HCT116 (cell line): ENCODE data around the gene TMC2. TPM values are rescaled to one million over a fixed set of nuclear protein-coding genes. Genes with fewer than 3 reads are reported as not detected.

Experiments
- ATAC-seq: fragments of 200-7000 bp; cut with Tn5 transposase; 2 replicates; pipeline ENCODE4 v1.9.1; 2020; ENCODE audit warnings: mild to moderate bottlenecking, moderate library complexity
- BruUV-seq: library from RNA; stranded (reverse); fragments of 400-500 nt; replicated peaks from 2 replicates; lab custom pipeline; 2021; lab: Mats Ljungman, UMichigan
- CTCF ChIA-PET: fragments of 300-600 bp; sonication (Branson Sonifier 250); formaldehyde crosslinking; loops from one replicate; lab custom pipeline; 2021; ENCODE audit warnings: antibody characterized with exemption; lab: Charles Lee
- POLR2A ChIA-PET: fragments of 300-600, 350-600 bp; sonication (Branson Sonifier 250); formaldehyde crosslinking; loops from one replicate; lab custom pipeline; 2021; ENCODE audit warnings: antibody characterized with exemption; lab: Charles Lee
- RAD21 ChIA-PET, 2 experiments: fragments of 300-600 bp; sonication (Branson Sonifier 250); formaldehyde crosslinking; loops; one replicate each; lab custom pipeline; 2023; ENCODE audit warnings: low total read pairs in 2 of 2; ENCODE audit not compliant: uncharacterized antibody in 2 of 2, unreplicated experiment in 2 of 2, low non-redundant PET in 1 of 2; lab: Charles Lee
- DNase-seq: peaks from one replicate; pipeline ENCODE4 v3.0.0-alpha.2; 2010; ENCODE audit warnings: low read depth, low spot score
- H2AFZ ChIP-seq: fragments of 200-600 bp; shearing (Covaris generic), sonication (generic); 2 replicates; pipeline ENCODE4 v1.6.1; 2017; ENCODE audit warnings: low read depth, mixed run types, mixed read lengths, antibody characterized with exemption, low read length; ENCODE audit not compliant: poor library complexity, severe bottlenecking
- H3K27ac ChIP-seq: 2 replicates; pipeline ENCODE4 v1.5.1; 2012; ENCODE audit warnings: low read depth, low read length
- H3K27me3 ChIP-seq: fragments of 200-600 bp; sonication (generic); 2 replicates; pipeline ENCODE4 v1.6.1; 2016; ENCODE audit warnings: mixed run types, low read length, mixed read lengths; ENCODE audit not compliant: insufficient read depth
- H3K36me3 ChIP-seq, 2 experiments: fragments of 200-500 bp in 1 of 2; fragments of 200-600 bp in 1 of 2; sonication (Bioruptor generic) in 1 of 2; sonication (generic) in 1 of 2; 2 replicates each; pipeline versions ENCODE4 v1.5.1 to v1.6.1; 2014 to 2016; ENCODE audit warnings: low read length in 2 of 2, inconsistent platforms in 1 of 2, mixed read lengths in 1 of 2, mixed run types in 1 of 2; ENCODE audit not compliant: insufficient read depth in 2 of 2, control insufficient read depth in 1 of 2
- H3K4me1 ChIP-seq, 2 experiments: fragments of 200-600 bp in 1 of 2; sonication (generic) in 1 of 2; 2 replicates each; pipeline versions ENCODE4 v1.5.1 to v1.6.1; 2012 to 2017; ENCODE audit warnings: low read length in 2 of 2, inconsistent platforms in 1 of 2, mild to moderate bottlenecking in 1 of 2, mixed read lengths in 1 of 2, mixed run types in 1 of 2, moderate library complexity in 1 of 2; ENCODE audit not compliant: insufficient read depth in 2 of 2, control insufficient read depth in 1 of 2
- H3K4me2 ChIP-seq: fragments of 200-600 bp; sonication (generic); 2 replicates; pipeline ENCODE4 v1.6.1; 2017; ENCODE audit warnings: mixed run types, low read length, mixed read lengths
- H3K4me3 ChIP-seq, 2 experiments: fragments of 200-600 bp in 1 of 2; sonication (generic) in 1 of 2; replicated peaks in 1 of 2; 2 replicates each; pipeline ENCODE4 v1.5.1; 2011 to 2016; ENCODE audit warnings: low read length in 2 of 2, control low read depth in 1 of 2, low read depth in 1 of 2, mild to moderate bottlenecking in 1 of 2, mixed read lengths in 1 of 2, mixed run types in 1 of 2
- H3K79me2 ChIP-seq: fragments of 200-600 bp; sonication (generic); 2 replicates; pipeline ENCODE4 v1.6.1; 2017; ENCODE audit warnings: mild to moderate bottlenecking, mixed run types, low read length, moderate library complexity, mixed read lengths; ENCODE audit not compliant: insufficient read depth
- H3K9ac ChIP-seq: fragments of 200-600 bp; sonication (generic); 2 replicates; pipeline ENCODE4 v1.6.1; 2016; ENCODE audit warnings: low read length, mixed read lengths
- H3K9me2 ChIP-seq: fragments of 200-600 bp; sonication (generic), shearing (Covaris generic); 2 replicates; pipeline ENCODE4 v1.6.1; 2017; ENCODE audit warnings: mixed run types, mild to moderate bottlenecking, moderate library complexity; ENCODE audit not compliant: insufficient read depth
- H3K9me3 ChIP-seq, 2 experiments: fragments of 200-500 bp in 1 of 2; fragments of 200-600 bp in 1 of 2; sonication (Bioruptor generic) in 1 of 2; sonication (generic) in 1 of 2; 2 replicates each; pipeline ENCODE4 v1.6.1; 2014 to 2017; ENCODE audit warnings: low read length in 2 of 2, mixed read lengths in 2 of 2, inconsistent platforms in 1 of 2, low read depth in 1 of 2, mild to moderate bottlenecking in 1 of 2, mixed run types in 1 of 2, moderate library complexity in 1 of 2; ENCODE audit not compliant: control insufficient read depth in 1 of 2, insufficient read depth in 1 of 2
- H4K20me1 ChIP-seq: fragments of 200-600 bp; sonication (generic), shearing (Covaris generic); 2 replicates; pipeline ENCODE4 v1.6.1; 2017; ENCODE audit warnings: mixed run types, mild to moderate bottlenecking, moderate library complexity; ENCODE audit not compliant: insufficient read depth
- CBX3 ChIP-seq: IDR thresholded peaks from 2 replicates; pipeline ENCODE4 v1.6.1; 2012; ENCODE audit warnings: low read depth
- ELF1 ChIP-seq: IDR thresholded peaks from 2 replicates; pipeline ENCODE4 v1.6.1; 2012; ENCODE audit warnings: low read depth, borderline replicate concordance
- EZH2 ChIP-seq: fragments of 200-600 bp; sonication (generic); IDR thresholded peaks from 2 replicates; pipeline ENCODE4 v1.6.1; 2017; ENCODE audit warnings: antibody characterized with exemption, mixed run types
- JUND ChIP-seq: IDR thresholded peaks from 2 replicates; pipeline ENCODE4 v1.6.1; 2012
- MAX ChIP-seq: IDR thresholded peaks from 2 replicates; pipeline ENCODE4 v1.6.1; 2012
- POLR2A ChIP-seq: IDR thresholded peaks from 2 replicates; pipeline ENCODE4 v1.7.0; 2011; ENCODE audit warnings: borderline replicate concordance; ENCODE audit not compliant: insufficient read depth, insufficient read length; ENCODE audit errors: extremely low read depth
- POLR2AphosphoS5 ChIP-seq: IDR thresholded peaks from 2 replicates; pipeline ENCODE4 v1.6.1; 2011; ENCODE audit warnings: mild to moderate bottlenecking, low read depth, low read length, moderate library complexity
- SRF ChIP-seq: IDR thresholded peaks from 2 replicates; pipeline ENCODE4 v1.6.1; 2012; ENCODE audit warnings: low read depth
- YY1 ChIP-seq: IDR thresholded peaks from 2 replicates; pipeline ENCODE4 v1.6.1; 2011; ENCODE audit warnings: low read length, low read depth, moderate library complexity, mild to moderate bottlenecking; ENCODE audit not compliant: insufficient replicate concordance; ENCODE audit errors: extremely low read depth
- ZBTB33 ChIP-seq: IDR thresholded peaks from 2 replicates; pipeline ENCODE4 v1.6.1; 2011; ENCODE audit warnings: mild to moderate bottlenecking, low read length, moderate library complexity; ENCODE audit not compliant: insufficient replicate concordance; ENCODE audit errors: extremely low read depth
- ZNF274 ChIP-seq: fragments of 200-500 bp; sonication (Bioruptor generic); IDR thresholded peaks from 2 replicates; pipeline ENCODE4 v1.6.1; 2014; ENCODE audit warnings: mild to moderate bottlenecking, low read depth, low read length, inconsistent platforms
- intact Hi-C: fragments of 100-400 bp; cut with micrococcal nuclease; formaldehyde crosslinking; loops from 2 replicates; pipeline ENCODE4 v1.10.0; 2022
- total RNA-seq: library from RNA; stranded (reverse); gene quantifications from one replicate; pipeline ENCODE4 v1.2.1, GENCODE V29; 2021; ENCODE audit not compliant: unreplicated experiment
- TF ChIP-seq, protein P1 (sequence below), 3 experiments: fragments of 200-600 bp in 1 of 3; sonication (generic) in 1 of 3; IDR thresholded peaks in 2 of 3; conservative IDR thresholded peaks in 1 of 3; 2 replicates each; pipeline ENCODE4 v1.5.1; 2012 to 2017; ENCODE audit warnings: low read depth in 2 of 3, low read length in 2 of 3, antibody characterized with exemption in 1 of 3, borderline replicate concordance in 1 of 3, control low read depth in 1 of 3, mild to moderate bottlenecking in 1 of 3, mixed read lengths in 1 of 3, mixed run types in 1 of 3, moderate library complexity in 1 of 3; ENCODE audit not compliant: insufficient read depth in 1 of 3
- TF ChIP-seq, protein P2 (sequence below): IDR thresholded peaks from 2 replicates; pipeline ENCODE4 v1.6.1; 2012; ENCODE audit warnings: low read depth

The TMC2 gene
- total RNA-seq, 1 experiment from 2014 or later: not detected

GRCh38 chr20:2545594-2545993 lies 9.2 kb downstream of the TMC2 start:
- no peak overlapping the region for H3K4me3 ChIP-seq
- H3K27me3 ChIP-seq: peaks cover 4% of the 10 kb centered on the region; the same call in 1 of the 2 replicates
- intact Hi-C loops: no loop called here
- ChIA-PET CTCF (no interaction called here), RAD21 (no interaction called here), POLR2A (interaction anchor here (1.2 kb wide), 1 partner anchor 21 kb away, joined by 3 read pairs; no protein-coding TSS in a partner anchor)
- no peaks in the 10 kb centered on the region for H3K9me2 ChIP-seq
- no peaks in the 10 kb centered on the region for H3K79me2 ChIP-seq
- H3K27ac ChIP-seq: no peak overlapping the region
- H3K4me1 ChIP-seq: no peaks in the 10 kb centered on the region
- H3K36me3 ChIP-seq: no peaks in the 10 kb centered on the region
- no peaks in the 10 kb centered on the region for H4K20me1 ChIP-seq
- H3K9me3 ChIP-seq: no peaks in the 10 kb centered on the region
- no peak overlapping the region for H3K4me2 ChIP-seq
- TF ChIP-seq ELF1: no peak
- no peak for TF ChIP-seq CBX3
- no peak for TF ChIP-seq POLR2AphosphoS5
- no peak for TF ChIP-seq JUND
- TF ChIP-seq EZH2: no peak
- TF ChIP-seq YY1: no peak
- TF ChIP-seq, protein P1, sequence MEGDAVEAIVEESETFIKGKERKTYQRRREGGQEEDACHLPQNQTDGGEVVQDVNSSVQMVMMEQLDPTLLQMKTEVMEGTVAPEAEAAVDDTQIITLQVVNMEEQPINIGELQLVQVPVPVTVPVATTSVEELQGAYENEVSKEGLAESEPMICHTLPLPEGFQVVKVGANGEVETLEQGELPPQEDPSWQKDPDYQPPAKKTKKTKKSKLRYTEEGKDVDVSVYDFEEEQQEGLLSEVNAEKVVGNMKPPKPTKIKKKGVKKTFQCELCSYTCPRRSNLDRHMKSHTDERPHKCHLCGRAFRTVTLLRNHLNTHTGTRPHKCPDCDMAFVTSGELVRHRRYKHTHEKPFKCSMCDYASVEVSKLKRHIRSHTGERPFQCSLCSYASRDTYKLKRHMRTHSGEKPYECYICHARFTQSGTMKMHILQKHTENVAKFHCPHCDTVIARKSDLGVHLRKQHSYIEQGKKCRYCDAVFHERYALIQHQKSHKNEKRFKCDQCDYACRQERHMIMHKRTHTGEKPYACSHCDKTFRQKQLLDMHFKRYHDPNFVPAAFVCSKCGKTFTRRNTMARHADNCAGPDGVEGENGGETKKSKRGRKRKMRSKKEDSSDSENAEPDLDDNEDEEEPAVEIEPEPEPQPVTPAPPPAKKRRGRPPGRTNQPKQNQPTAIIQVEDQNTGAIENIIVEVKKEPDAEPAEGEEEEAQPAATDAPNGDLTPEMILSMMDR (IDR thresholded peaks at IDR 0.05 in 2 of 3, conservative IDR thresholded peaks at IDR 0.05 in 1 of 3; ENCODE audit: borderline replicate concordance in 1 of 3, insufficient read depth in 1 of 3, low read depth in 2 of 3, low read length in 2 of 3): no peak
- TF ChIP-seq POLR2A: no peak
- no peak for TF ChIP-seq MAX
- TF ChIP-seq, protein P2, sequence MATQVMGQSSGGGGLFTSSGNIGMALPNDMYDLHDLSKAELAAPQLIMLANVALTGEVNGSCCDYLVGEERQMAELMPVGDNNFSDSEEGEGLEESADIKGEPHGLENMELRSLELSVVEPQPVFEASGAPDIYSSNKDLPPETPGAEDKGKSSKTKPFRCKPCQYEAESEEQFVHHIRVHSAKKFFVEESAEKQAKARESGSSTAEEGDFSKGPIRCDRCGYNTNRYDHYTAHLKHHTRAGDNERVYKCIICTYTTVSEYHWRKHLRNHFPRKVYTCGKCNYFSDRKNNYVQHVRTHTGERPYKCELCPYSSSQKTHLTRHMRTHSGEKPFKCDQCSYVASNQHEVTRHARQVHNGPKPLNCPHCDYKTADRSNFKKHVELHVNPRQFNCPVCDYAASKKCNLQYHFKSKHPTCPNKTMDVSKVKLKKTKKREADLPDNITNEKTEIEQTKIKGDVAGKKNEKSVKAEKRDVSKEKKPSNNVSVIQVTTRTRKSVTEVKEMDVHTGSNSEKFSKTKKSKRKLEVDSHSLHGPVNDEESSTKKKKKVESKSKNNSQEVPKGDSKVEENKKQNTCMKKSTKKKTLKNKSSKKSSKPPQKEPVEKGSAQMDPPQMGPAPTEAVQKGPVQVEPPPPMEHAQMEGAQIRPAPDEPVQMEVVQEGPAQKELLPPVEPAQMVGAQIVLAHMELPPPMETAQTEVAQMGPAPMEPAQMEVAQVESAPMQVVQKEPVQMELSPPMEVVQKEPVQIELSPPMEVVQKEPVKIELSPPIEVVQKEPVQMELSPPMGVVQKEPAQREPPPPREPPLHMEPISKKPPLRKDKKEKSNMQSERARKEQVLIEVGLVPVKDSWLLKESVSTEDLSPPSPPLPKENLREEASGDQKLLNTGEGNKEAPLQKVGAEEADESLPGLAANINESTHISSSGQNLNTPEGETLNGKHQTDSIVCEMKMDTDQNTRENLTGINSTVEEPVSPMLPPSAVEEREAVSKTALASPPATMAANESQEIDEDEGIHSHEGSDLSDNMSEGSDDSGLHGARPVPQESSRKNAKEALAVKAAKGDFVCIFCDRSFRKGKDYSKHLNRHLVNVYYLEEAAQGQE: no peak
- no peak for TF ChIP-seq ZBTB33
- no peak for TF ChIP-seq SRF
- no peak for TF ChIP-seq ZNF274
- no peak for DNase-seq
- no peak overlapping the region for H2AFZ ChIP-seq
- ATAC-seq: no peak
- no TSS peak for BruUV-seq
- no peak overlapping the region for H3K9ac ChIP-seq
